GM23338 (cell line): Measurements from ENCODE around the gene LTBP3. TPM values are rescaled to one million over a fixed set of nuclear protein-coding genes. Genes with fewer than 3 reads are reported as not detected.

ENCODE experiments used
- ATAC-seq: fragments of 200-7000 bp; cut with Tn5 transposase; 3 replicates; pipeline ENCODE4 v1.9.1; 2020
- DNase-seq: peaks from one replicate; pipeline ENCODE4 v3.0.0-alpha.2; 2015; ENCODE audit warnings: low spot score
- H2AFZ ChIP-seq: fragments of 200-600 bp; sonication (generic); 2 replicates; pipeline ENCODE4 v1.8.0; 2016; ENCODE audit warnings: antibody characterized with exemption, mild to moderate bottlenecking, moderate library complexity
- H3F3A ChIP-seq: fragments of 200-600 bp; sonication (generic); replicated peaks from 2 replicates; pipeline ENCODE4 v1.8.0; 2017; ENCODE audit warnings: antibody characterized with exemption, mixed run types, low read depth
- H3K27ac ChIP-seq: fragments of 200-600 bp; sonication (generic); 2 replicates; pipeline ENCODE4 v1.6.1; 2016; ENCODE audit warnings: low read depth
- H3K27me3 ChIP-seq: fragments of 200-600 bp; sonication (generic); 2 replicates; pipeline ENCODE4 v1.8.0; 2016; ENCODE audit warnings: mild to moderate bottlenecking, mixed run types, moderate library complexity; ENCODE audit not compliant: insufficient read depth
- H3K36me3 ChIP-seq: fragments of 200-600 bp; sonication (generic); 2 replicates; pipeline ENCODE4 v1.8.0; 2016; ENCODE audit warnings: mild to moderate bottlenecking; ENCODE audit not compliant: insufficient read depth
- H3K4me1 ChIP-seq: fragments of 200-600 bp; sonication (generic); 2 replicates; pipeline ENCODE4 v1.8.0; 2016; ENCODE audit warnings: mild to moderate bottlenecking, moderate library complexity; ENCODE audit not compliant: insufficient read depth
- H3K4me2 ChIP-seq: fragments of 200-600 bp; sonication (generic); 2 replicates; pipeline ENCODE4 v1.7.1; 2017; ENCODE audit warnings: mixed run types
- H3K4me3 ChIP-seq: fragments of 200-600 bp; sonication (generic); 2 replicates; pipeline ENCODE4 v1.6.1; 2016; ENCODE audit warnings: mixed run types
- H3K79me2 ChIP-seq: fragments of 200-600 bp; sonication (generic); replicated peaks from 2 replicates; pipeline ENCODE4 v1.8.0; 2017; ENCODE audit warnings: mild to moderate bottlenecking; ENCODE audit not compliant: insufficient read depth
- H3K9me2 ChIP-seq: fragments of 200-600 bp; sonication (generic); 2 replicates; pipeline ENCODE4 v1.8.0; 2017; ENCODE audit not compliant: insufficient read depth
- H4K20me1 ChIP-seq: fragments of 200-600 bp; sonication (generic); replicated peaks from 2 replicates; pipeline ENCODE4 v1.8.0; 2017; ENCODE audit warnings: mild to moderate bottlenecking; ENCODE audit not compliant: insufficient read depth
- H3K27ac Mint-ChIP-seq: 2 replicates; pipeline ENCODE4 v1.8.0; 2020; ENCODE audit warnings: inconsistent platforms, mild to moderate bottlenecking, moderate library complexity, mixed read lengths
- H3K27me3 Mint-ChIP-seq: 3 replicates; pipeline ENCODE4 v1.8.0; 2022; ENCODE audit warnings: low read depth, mild to moderate bottlenecking, moderate library complexity, mixed read lengths, inconsistent platforms; ENCODE audit not compliant: insufficient read depth, poor library complexity
- H3K36me3 Mint-ChIP-seq: 3 replicates; pipeline ENCODE4 v1.8.0; 2021; ENCODE audit warnings: low read depth, mild to moderate bottlenecking, inconsistent platforms, moderate library complexity, mixed read lengths
- H3K4me1 Mint-ChIP-seq: 3 replicates; pipeline ENCODE4 v1.8.0; 2020; ENCODE audit warnings: mild to moderate bottlenecking, inconsistent platforms, mixed read lengths
- H3K4me3 Mint-ChIP-seq: 3 replicates; pipeline ENCODE4 v1.8.0; 2021; ENCODE audit warnings: moderate library complexity, mild to moderate bottlenecking, inconsistent platforms, mixed read lengths
- H3K9me3 Mint-ChIP-seq: 3 replicates; pipeline ENCODE4 v1.8.0; 2020; ENCODE audit warnings: moderate library complexity, mild to moderate bottlenecking, inconsistent platforms, mixed read lengths
- CREB1 ChIP-seq: fragments of 250-450 bp; sonication (Bioruptor Pico); IDR thresholded peaks from 2 replicates; pipeline ENCODE4 v1.5.0; 2020; ENCODE audit warnings: low read depth, mild to moderate bottlenecking, moderate library complexity
- EZH2phosphoT487 ChIP-seq: fragments of 200-600 bp; sonication (generic); IDR thresholded peaks from one replicate; pipeline ENCODE4 v1.8.1; 2018; ENCODE audit warnings: antibody characterized with exemption; ENCODE audit not compliant: unreplicated experiment
- POLR2AphosphoS5 ChIP-seq: IDR thresholded peaks from 2 replicates; pipeline ENCODE4 v1.6.1; 2016; ENCODE audit warnings: antibody characterized with exemption, low read depth
- STAT1 ChIP-seq: IDR thresholded peaks from one replicate; pipeline ENCODE4 v1.6.1; 2016; ENCODE audit warnings: antibody characterized with exemption; ENCODE audit not compliant: unreplicated experiment
- ZNF462 ChIP-seq: fragments of 250-450 bp; sonication (Bioruptor Pico); IDR thresholded peaks from 2 replicates; pipeline ENCODE4 v1.5.0; 2020; ENCODE audit warnings: mild to moderate bottlenecking, moderate library complexity
- polyA plus RNA-seq: library from polyadenylated mRNA; unstranded; fragments of >200 nt; fragmentation: Nextera tagmentation; extraction: Ambion mirVana; gene quantifications from 2 replicates; pipeline ENCODE4 v1.2.1, GENCODE V29; 2016
- total RNA-seq: library from RNA; depleted of rRNA; stranded (reverse); fragments of >200 nt; shearing (Covaris generic); gene quantifications from 2 replicates; pipeline ENCODE4 v1.2.3, GENCODE V29; 2014

Gene LTBP3
- total and polyA plus RNA-seq, 2 experiments from 2014 or later, result 9.5 to 29.2 TPM

DNA sequence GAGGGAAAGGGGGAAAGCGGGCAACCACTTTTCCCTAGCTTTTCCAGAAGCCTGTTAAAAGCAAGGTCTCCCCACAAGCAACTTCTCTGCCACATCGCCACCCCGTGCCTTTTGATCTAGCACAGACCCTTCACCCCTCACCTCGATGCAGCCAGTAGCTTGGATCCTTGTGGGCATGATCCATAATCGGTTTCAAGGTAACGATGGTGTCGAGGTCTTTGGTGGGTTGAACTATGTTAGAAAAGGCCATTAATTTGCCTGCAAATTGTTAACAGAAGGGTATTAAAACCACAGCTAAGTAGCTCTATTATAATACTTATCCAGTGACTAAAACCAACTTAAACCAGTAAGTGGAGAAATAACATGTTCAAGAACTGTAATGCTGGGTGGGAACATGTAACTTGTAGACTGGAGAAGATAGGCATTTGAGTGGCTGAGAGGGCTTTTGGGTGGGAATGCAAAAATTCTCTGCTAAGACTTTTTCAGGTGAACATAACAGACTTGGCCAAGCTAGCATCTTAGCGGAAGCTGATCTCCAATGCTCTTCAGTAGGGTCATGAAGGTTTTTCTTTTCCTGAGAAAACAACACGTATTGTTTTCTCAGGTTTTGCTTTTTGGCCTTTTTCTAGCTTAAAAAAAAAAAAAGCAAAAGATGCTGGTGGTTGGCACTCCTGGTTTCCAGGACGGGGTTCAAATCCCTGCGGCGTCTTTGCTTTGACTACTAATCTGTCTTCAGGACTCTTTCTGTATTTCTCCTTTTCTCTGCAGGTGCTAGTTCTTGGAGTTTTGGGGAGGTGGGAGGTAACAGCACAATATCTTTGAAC is 52.5 kb downstream of the LTBP3 start:
- no peak overlapping the region for H3K27ac Mint-ChIP-seq
- no peak overlapping the region for H2AFZ ChIP-seq
- ATAC-seq, result no peak
- peaks cover 59% of the 10 kb centered on the region for H3K27me3 Mint-ChIP-seq
- H3K36me3 Mint-ChIP-seq, result no peaks in the 10 kb centered on the region; the same call in 2 of the 3 replicates
- no peaks in the 10 kb centered on the region for H3K9me2 ChIP-seq
- H3K27me3 ChIP-seq, result no peaks in the 10 kb centered on the region
- no peak overlapping the region; the same call in 2 of the 3 replicates for H3K4me3 Mint-ChIP-seq
- H3K79me2 ChIP-seq, result peaks cover 57% of the 10 kb centered on the region
- H3K9me3 Mint-ChIP-seq, result peaks cover 15% of the 10 kb centered on the region; the same call in 2 of the 3 replicates
- peaks cover 48% of the 10 kb centered on the region for H4K20me1 ChIP-seq
- no peak for TF ChIP-seq STAT1
- TF ChIP-seq EZH2phosphoT487, result no peak
- peak; percentile 40; the same call in 1 of the 2 replicates for TF ChIP-seq POLR2AphosphoS5
- TF ChIP-seq CREB1 (CRISPR knock-in tag), result no peak
- peak overlapping the region; percentile 65 for H3K4me3 ChIP-seq
- H3K4me1 ChIP-seq, result peaks cover 25% of the 10 kb centered on the region
- H3F3A ChIP-seq, result peaks cover 66% of the 10 kb centered on the region
- peaks cover 40% of the 10 kb centered on the region for H3K4me1 Mint-ChIP-seq
- H3K27ac ChIP-seq, result peak overlapping the region; percentile 34
- no peak for DNase-seq
- H3K4me2 ChIP-seq, result peak overlapping the region; percentile 84; the same call in 1 of the 2 replicates
- peaks cover 56% of the 10 kb centered on the region for H3K36me3 ChIP-seq

GRCh38 chr11:65504674-65505465 is 53.3 kb downstream of the LTBP3 start:
- Histone ChIP-seq H3K9me2 (no peaks in the 10 kb centered on the region), H2AFZ (no peak overlapping the region), H3F3A (peaks cover 74% of the 10 kb centered on the region), H3K4me1 (peaks cover 25% of the 10 kb centered on the region), H3K4me2 (peak overlapping the region; percentile 84), H3K27me3 (no peaks in the 10 kb centered on the region), H3K4me3 (peak overlapping the region; percentile 65), H3K79me2 (peaks cover 65% of the 10 kb centered on the region), H3K27ac (peak overlapping the region; percentile 34), H4K20me1 (peaks cover 56% of the 10 kb centered on the region), H3K36me3 (peaks cover 57% of the 10 kb centered on the region)
- Mint-ChIP-seq H3K36me3 (no peaks in the 10 kb centered on the region; the same call in 2 of the 3 replicates), H3K9me3 (peaks cover 15% of the 10 kb centered on the region; the same call in 2 of the 3 replicates), H3K27me3 (peaks cover 58% of the 10 kb centered on the region), H3K4me1 (peaks cover 40% of the 10 kb centered on the region), H3K4me3 (no peak overlapping the region), H3K27ac (peak overlapping the region; percentile 23; the same call in 1 of the 2 replicates)
- peak; percentile 11; the same call in 1 of the 2 replicates for TF ChIP-seq POLR2AphosphoS5
- TF ChIP-seq ZNF462 (CRISPR knock-in tag), result no peak
- ATAC-seq, result no peak
- DNase-seq, result no peak
